Heart left ventricle (tissue), 13 donors: ENCODE measurements around the gene DUSP16.

ENCODE experiments used
- CTCF ChIP-seq, 12 donors: fragments of 200-600 bp; sonication (generic) in 4 of 12; IDR thresholded peaks; one replicate each; pipeline versions ENCODE4 v1.5.0 to v1.8.0; 2018 to 2022; ENCODE audit warnings: antibody characterized with exemption in 12 of 12, mild to moderate bottlenecking in 5 of 12
- POLR2A ChIP-seq, 2 donors: fragments of 450-650 bp; IDR thresholded peaks; one replicate each; pipeline ENCODE4 v1.6.1; 2017; ENCODE audit warnings: antibody characterized with exemption in 2 of 2, mild to moderate bottlenecking in 2 of 2, moderate library complexity in 2 of 2
- donor health status: ischemic (EF 13 %, LVEDD 7.1; RV severe dilation, severe dysfunction).
- donor health status: DM: no; HTN: yes; CAD: no.
- donor health status: DM: no; HTN: no; CAD: no.
- donor health status: ischemic (EF 25% LVEDD 6.9; RV normal size, moderate dysfunction).
- donor health status: ischemic (EF 25% LVEDD 5.7; RV mildly dilated, moderate dysfunction).
- donor health status: ischemic (EF 35%, LVEDD 5.7; RV mildly dilated, moderate dysfunction).
- donor health status: nonischemic (EF 11% LVEDD 7.7; RV severe dilation, severe dysfunction).
- donor health status: DM: yes; HTN: yes; CAD: no.
- donor health status: PGD.
- donor health status: ischemic (EF 29% LVEDD 5.4; RV normal size, mild dysfunction).
- donor health status: nonischemic (EF 23%, LVEDD 6.1; RV moderate dilation, normal function).

- TF ChIP-seq CTCF (IDR thresholded peaks at IDR 0.05) (no peak), POLR2A (IDR thresholded peaks at IDR 0.05) (no peak)
Observed at GRCh38 chr12:12537421-12537820, 25.2 kb downstream of the DUSP16 start.
